Keratinocyte (primary cell): ENCODE results near the gene MSL3B.

Source experiments
- EZH2 ChIP-seq: IDR thresholded peaks from one replicate; pipeline ENCODE4 v1.6.1; 2012; ENCODE audit warnings: inconsistent platforms, mild to moderate bottlenecking, low read length, moderate library complexity
- TF ChIP-seq, protein P1 (sequence below), 3 experiments: IDR thresholded peaks in 1 of 3; conservative IDR thresholded peaks in 1 of 3; optimal IDR thresholded peaks in 1 of 3; 2 replicates in 2 of 3; 3 replicates in 1 of 3; pipeline versions ENCODE3 to v1.5.1; 2011; ENCODE audit warnings: low read length in 3 of 3, mild to moderate bottlenecking in 3 of 3, moderate library complexity in 2 of 3, control low read depth in 1 of 3, inconsistent platforms in 1 of 3; ENCODE audit not compliant: insufficient read depth in 2 of 3; ENCODE audit errors: extremely low read depth in 1 of 3

DNA sequence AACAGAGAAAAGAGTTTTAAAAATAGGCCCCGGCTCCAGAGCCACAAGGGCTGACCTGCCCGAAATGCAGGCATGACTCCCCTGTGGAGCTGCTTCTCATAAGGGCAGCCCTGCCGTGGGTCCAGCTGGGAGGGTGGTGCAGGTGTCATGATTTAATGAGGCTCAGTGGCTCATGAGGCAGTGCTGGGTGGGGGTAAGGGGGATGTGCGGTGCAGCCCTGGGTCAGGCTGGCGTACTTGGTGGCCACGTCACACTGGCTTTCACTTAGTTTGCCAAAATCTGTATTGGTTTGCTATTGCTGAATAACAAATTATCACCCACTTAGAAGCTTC lies 47.4 kb downstream of the MSL3B start:
- TF ChIP-seq, protein P1, sequence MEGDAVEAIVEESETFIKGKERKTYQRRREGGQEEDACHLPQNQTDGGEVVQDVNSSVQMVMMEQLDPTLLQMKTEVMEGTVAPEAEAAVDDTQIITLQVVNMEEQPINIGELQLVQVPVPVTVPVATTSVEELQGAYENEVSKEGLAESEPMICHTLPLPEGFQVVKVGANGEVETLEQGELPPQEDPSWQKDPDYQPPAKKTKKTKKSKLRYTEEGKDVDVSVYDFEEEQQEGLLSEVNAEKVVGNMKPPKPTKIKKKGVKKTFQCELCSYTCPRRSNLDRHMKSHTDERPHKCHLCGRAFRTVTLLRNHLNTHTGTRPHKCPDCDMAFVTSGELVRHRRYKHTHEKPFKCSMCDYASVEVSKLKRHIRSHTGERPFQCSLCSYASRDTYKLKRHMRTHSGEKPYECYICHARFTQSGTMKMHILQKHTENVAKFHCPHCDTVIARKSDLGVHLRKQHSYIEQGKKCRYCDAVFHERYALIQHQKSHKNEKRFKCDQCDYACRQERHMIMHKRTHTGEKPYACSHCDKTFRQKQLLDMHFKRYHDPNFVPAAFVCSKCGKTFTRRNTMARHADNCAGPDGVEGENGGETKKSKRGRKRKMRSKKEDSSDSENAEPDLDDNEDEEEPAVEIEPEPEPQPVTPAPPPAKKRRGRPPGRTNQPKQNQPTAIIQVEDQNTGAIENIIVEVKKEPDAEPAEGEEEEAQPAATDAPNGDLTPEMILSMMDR (optimal IDR thresholded peaks at IDR 0.05 in 1 of 3, IDR thresholded peaks at IDR 0.05 in 1 of 3, conservative IDR thresholded peaks at IDR 0.05 in 1 of 3; ENCODE audit: extremely low read depth in 1 of 3, insufficient read depth in 2 of 3, low read length in 3 of 3), result no peak
- TF ChIP-seq EZH2, result no peak
